EL (cell line): ENCODE data around the gene PSPN.
"Not testable (repeated sequence)": the region's sequence is repeated elsewhere in the genome, so short reads cannot be mapped to it uniquely, and the experiment has no call there.

ENCODE experiments used
- DNase-seq: peaks from one replicate; pipeline ENCODE4 v3.0.0-alpha.2; 2016

Gene PSPN

GRCh38 chr19:6373096-6373812 is 2.5 kb downstream of the PSPN start:
- DNase-seq, result peak; percentile 98

GRCh38 chr19:6372594-6373095 is 3.1 kb downstream of the PSPN start, which contains the start of gene ALKBH7:
Gene ALKBH7 (plus strand): TSS chr19:6372794. CDS start chr19:6372821, 27 bp downstream.
- peak; percentile 100 for DNase-seq

- DNase-seq, result no peak
These were observed 11.4 kb downstream of the PSPN start for GRCh38 chr19:6364353-6364752.

- DNase-seq, result peak; percentile 48
These were observed 13.4 kb downstream of the PSPN start for GRCh38 chr19:6362351-6362801.

GRCh38 chr19:6362027-6362350 is 13.7 kb downstream of the PSPN start:
- peak; percentile 23 for DNase-seq

- not testable (repeated sequence) for DNase-seq
These were observed 14.9 kb downstream of the PSPN start for GRCh38 chr19:6360857-6361216.

- not testable (repeated sequence) for DNase-seq
These were observed 15.3 kb downstream of the PSPN start for GRCh38 chr19:6360445-6360844.

GRCh38 chr19:6359568-6360341 is 16.0 kb downstream of the PSPN start:
- DNase-seq, result no peak

- DNase-seq, result no peak
These were observed 17.7 kb downstream of the PSPN start for GRCh38 chr19:6358003-6358402.

- no peak for DNase-seq
These were observed 18.6 kb downstream of the PSPN start for GRCh38 chr19:6357174-6357573.

GRCh38 chr19:6355321-6356040 is 20.3 kb downstream of the PSPN start:
- not testable (repeated sequence) for DNase-seq

GRCh38 chr19:6354098-6354674 is 21.5 kb downstream of the PSPN start:
- DNase-seq, result peak; percentile 8

GRCh38 chr19:6352381-6353165 is 23.2 kb downstream of the PSPN start:
- DNase-seq, result no peak

GRCh38 chr19:6350688-6351087 is 25.0 kb downstream of the PSPN start:
- DNase-seq, result no peak

GRCh38 chr19:6349271-6349670 is 26.5 kb downstream of the PSPN start:
- not testable (repeated sequence) for DNase-seq

GRCh38 chr19:6343462-6343861 is 32.3 kb downstream of the PSPN start:
- DNase-seq, result no peak

GRCh38 chr19:6340493-6341201 is 35.1 kb downstream of the PSPN start:
- no peak for DNase-seq

GRCh38 chr19:6334490-6335285 is 41.0 kb downstream of the PSPN start:
- no peak for DNase-seq

GRCh38 chr19:6333439-6333838 is 42.3 kb downstream of the PSPN start, which contains the start of gene ACER1:
Gene ACER1 (minus strand): TSS chr19:6333612. CDS start chr19:6333551, 61 bp downstream.
- no peak for DNase-seq

- DNase-seq, result no peak
These were observed 48.9 kb downstream of the PSPN start for GRCh38 chr19:6326815-6327214.

GRCh38 chr19:6325614-6326013 is 50.1 kb downstream of the PSPN start:
- no peak for DNase-seq
